HG02623 (cell line): ENCODE measurements around the gene STRADA.

Experiments used
- ATAC-seq: cut with Tn5 transposase; IDR thresholded peaks from one replicate; pipeline ENCODE4 v1.9.1; 2021; ENCODE audit warnings: moderate library complexity; ENCODE audit not compliant: unreplicated experiment

Gene STRADA

DNA sequence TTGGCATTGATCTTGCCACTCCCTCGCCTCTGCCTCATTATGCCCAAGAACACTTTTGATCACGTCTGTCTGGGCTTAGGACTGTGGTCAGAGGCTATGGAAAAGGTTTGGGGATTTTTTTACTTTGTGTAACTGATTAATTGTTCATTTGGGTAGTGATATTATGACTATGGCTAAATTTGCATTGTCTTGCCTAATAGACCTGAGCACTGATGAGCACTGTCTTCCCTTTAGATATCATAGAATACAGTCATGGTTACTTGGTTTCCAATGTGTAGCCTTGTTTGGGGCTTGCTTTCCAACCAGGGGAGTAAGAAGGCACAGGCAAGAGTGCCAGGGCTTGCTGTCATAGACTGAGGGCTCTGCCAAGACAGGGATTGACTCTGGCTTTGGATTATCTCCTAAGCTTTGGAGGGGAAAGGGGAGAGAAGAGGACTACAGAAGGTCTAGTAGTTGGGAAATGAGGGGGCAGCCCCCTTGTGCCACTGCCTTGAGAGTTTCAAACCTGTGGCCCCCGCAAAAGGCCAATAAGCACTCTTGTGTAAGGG is 55.4 kb downstream of the STRADA start:
- ATAC-seq: no peak

GRCh38 chr17:63685578-63685977 is 56.0 kb downstream of the STRADA start:
- ATAC-seq: no peak

DNA sequence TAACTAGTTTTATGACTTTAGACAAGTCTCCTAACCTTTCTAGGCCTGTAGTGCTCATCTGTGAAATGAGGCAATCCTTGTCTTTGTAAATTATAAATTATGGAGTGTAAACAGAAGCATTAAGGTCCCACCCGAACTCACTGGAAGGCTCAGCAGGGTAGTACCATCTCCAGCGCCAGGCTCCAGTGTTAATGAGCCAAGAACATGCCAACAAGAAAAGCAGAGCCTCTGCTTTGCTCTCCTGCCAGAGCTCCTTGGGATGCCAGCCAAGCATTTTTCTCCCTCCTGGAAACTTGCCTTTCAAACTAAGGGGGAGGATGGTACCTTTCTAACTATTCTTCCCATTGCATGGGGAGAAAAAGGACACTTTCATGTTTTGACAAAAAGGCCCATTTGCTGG is 56.6 kb downstream of the STRADA start:
- no peak for ATAC-seq

GRCh38 chr17:63682981-63683380 is 58.6 kb downstream of the STRADA start:
- ATAC-seq: no peak

GRCh38 chr17:63682441-63682840 is 59.2 kb downstream of the STRADA start:
- no peak for ATAC-seq

- no peak for ATAC-seq
These were observed 60.1 kb downstream of the STRADA start for GRCh38 chr17:63681530-63681929.

GRCh38 chr17:63680700-63681099 is 60.9 kb downstream of the STRADA start:
- no peak for ATAC-seq

- ATAC-seq: no peak
These were observed 62.4 kb downstream of the STRADA start for GRCh38 chr17:63679214-63679613.

GRCh38 chr17:63676584-63676983 is 65.0 kb downstream of the STRADA start:
- ATAC-seq: no peak

DNA sequence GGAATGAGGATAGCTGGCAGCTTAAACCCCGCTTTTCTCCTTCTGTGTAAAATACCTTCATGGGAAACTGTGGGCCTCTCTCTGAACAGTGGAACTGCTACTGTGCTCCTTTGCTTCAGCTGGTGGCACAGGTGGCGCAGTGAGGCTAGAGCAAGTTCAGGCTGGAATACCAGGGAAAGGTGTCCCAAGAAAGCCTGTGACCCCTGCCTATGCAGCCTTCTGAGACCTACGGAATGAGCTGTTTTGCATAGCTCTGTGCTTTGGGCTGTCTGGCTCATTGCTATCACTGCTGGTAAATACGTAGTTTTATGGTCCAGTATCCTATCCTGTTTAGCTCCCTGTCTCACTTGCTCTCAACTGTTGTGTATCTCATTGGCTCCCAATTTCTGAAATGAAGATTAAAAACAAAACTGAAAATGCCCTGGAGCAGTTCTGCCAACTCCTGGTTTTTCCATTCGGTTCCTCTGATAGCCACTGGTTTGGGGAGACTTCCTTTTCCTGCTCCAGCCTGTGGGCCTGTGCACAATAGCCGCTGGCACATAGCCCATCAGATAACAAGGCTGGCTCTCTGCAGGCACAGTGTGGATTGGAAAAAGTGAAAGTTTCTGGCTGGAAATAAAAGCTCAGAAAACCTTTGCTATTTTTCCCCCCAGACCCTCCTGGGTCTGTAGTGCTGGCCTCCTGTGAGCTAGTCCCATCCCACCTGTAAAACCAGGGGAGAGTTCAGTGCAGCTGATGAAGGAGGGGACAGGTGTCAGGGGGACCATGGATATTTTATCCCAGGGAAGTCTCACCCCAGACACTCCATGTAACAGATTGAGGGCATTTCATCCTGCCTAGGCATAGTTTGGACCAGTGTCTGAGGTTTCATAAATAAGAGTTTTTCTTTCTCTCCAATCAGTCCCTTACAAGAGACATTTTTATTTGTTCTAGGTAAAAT is 65.7 kb downstream of the STRADA start:
- no peak for ATAC-seq

DNA sequence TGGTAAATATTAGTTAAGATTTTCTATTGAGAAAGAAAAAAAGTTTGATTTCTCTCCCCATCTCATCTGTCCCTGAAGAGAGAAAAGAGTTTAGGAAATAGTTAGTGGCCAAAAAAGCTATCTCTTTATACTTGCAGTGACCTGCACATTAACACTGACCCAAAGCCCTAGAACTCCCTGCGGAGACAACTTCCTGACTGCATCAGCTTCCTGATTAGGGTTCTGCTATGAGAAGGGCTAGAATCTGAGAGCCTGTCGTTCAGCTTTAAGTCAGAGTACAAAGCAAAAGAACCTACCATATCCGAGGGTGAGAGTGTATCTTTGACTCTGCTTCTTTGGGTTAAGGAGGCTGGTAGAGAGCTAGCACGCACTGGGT is 66.4 kb downstream of the STRADA start:
- no peak for ATAC-seq

DNA sequence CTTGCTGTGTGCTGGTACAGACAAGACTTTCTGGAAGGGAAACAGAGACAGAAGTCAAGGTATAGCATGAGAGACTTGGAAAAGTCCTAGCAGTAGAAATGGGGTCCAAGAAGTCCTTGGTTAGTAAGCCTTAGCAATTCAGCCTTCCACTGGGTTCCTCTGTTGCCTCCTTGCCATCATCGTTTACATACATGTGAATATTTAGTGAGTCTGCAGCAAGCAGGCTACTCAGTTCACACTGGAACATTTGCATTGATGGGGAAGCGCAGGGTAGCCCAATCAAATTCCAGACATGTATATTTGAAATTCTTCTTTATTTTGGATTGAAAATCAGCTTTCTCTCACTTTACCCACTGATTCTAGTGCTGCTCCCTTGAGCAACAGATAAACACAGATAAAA is 68.7 kb downstream of the STRADA start:
- ATAC-seq: no peak

DNA sequence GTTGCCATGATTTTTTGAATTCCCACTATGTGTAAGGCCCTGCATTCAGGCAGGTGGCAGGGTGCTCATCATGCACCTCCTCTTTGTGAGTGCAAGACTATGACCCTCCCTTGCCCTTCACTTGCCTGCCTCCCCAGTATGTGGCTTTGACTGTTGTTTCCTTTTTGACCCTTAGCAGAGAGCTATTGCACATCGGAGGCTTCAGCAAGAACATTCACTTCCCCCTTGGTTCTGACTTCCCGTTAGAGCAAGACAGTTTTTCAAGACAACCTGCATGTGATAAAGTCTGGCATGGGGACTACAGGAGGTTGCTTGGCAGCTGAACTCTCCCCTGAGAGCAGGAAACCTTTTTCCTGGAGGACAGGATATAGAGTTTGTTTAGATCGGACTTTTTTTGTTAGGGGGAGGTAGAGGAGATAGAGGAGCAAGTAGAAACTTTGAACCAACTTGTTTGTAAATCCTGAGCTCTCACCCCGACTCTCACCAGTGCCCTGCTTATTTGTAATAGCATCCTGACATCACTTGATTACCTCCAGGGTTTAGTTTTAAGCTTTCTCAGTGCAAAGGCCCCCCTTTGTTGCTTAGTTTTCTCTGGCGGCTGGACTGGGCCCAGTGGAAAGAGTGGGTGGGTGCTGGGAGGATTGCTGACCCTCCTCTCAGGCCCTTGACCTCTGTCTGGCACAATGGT is 75.9 kb downstream of the STRADA start:
- no peak for ATAC-seq

DNA sequence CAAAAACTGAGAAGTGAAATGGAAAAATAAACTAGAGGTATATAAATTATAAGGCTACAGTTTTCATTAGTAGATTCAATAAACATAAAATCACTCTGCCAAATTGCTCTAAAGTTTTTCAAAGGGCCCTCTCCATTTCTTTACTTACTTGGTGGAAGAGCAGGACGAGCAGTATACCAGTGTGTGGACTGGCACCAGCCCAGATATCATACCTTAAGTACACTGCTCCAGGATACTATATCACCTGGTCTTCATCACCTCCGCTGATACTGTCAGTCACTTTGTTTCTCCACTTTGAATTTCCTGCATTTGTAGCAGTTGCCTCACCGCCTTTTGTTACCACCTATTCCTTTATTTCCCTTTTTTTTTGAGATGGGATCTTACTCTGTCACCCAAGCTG is 81.7 kb downstream of the STRADA start:
- no peak for ATAC-seq

GRCh38 chr17:63658366-63658765 is 83.2 kb downstream of the STRADA start:
- no peak for ATAC-seq

DNA sequence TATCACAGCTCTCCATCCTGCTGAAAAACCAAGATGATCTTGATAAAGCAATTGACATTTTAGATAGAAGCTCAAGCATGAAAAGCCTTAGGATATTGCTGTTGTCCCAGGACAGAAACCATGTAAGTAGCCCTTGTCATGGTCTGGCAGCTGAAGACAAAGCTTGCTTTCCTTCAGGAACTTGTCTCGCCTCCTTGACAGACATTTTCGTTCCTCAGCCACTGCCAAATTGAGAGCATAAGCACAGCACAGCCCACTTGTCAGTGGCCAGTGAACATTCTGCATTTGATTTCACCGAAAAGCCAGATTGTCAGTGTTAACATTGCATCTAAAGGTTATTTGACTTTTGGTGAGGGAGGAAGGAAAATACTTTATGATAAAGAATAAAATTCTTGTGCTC is 83.8 kb downstream of the STRADA start:
- no peak for ATAC-seq

DNA sequence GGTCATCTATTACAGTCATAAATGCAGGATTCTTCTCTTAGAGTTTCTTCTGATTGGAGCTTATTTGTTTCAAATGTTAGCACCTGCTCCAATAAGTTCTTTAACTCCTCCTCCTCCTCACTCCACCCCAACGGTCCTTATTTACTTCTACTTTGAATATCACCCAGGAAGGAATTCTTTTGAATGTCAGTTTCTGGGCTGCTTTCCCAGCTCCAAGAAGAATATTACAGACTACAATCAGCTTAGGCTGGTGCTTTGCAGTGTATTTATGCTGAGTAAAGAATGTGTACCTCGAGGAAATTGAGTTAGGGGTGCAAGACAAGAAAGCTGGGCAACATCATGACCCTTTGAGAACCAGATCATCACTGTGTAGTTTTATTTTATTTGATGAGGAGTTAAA is 88.5 kb downstream of the STRADA start:
- ATAC-seq: no peak
